HG03457 (cell line): ENCODE measurements around the gene SUDS3.

ENCODE experiments used
- ATAC-seq: cut with Tn5 transposase; IDR thresholded peaks from one replicate; pipeline ENCODE4 v1.9.1; 2021; ENCODE audit warnings: moderate number of reproducible peaks; ENCODE audit not compliant: unreplicated experiment

Gene SUDS3

DNA sequence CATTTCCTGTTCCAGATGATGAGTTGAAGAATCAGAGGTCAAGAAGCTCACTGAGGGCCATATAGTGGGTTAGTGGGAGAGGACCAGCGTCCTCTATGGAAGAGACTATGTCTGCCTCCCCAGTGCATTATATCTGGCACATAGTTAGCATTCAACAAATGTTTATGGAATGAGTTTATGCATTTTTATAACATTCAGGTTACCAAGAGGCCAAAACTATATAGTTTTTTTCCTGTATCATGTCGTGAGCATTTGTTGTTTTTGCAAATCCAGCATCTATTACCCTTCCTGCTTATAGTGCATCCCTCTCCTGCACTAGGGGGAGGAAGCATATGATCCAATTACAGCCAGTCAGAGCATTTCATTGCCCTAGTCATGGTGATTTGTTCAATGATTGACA, 60.6 kb downstream of the SUDS3 start:
- ATAC-seq: no peak

DNA sequence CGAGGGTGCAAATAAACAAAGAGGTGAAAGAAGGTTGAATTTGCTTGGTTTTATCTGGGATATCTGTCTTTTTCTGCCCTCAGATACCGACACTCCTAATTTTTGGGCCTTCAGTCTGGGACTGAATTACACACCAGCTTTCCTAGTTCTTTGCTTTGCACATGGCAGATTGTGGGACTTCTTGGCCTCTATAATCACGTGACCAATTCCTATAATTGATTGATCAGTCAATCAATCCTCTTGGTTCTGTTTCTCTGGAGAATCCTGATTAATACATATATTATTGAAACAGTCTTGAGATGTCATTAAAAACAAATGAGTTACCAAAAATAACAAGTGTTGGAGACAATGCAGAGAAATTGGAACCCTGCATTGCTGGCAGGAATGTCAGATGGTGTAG, 62.7 kb downstream of the SUDS3 start:
- ATAC-seq: no peak

DNA sequence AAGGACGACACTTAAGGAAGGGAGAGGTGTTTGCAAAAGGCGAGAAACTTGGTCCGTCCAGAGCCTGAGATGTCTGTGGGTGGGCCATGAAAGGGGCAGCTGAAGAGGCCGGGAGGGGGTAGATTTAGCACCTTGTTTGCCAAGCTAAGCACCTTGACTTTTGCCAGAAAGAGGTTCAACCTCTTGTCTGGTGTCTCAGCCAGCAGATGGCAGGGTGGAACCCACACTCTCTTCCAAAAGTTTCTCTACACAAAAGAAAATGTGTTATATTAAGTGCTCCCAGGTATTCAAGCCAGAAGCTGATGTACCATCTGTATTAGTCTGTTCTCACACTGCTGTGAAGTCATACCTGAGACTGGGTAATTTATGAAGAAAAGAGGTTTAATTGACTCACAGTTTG, 69.9 kb downstream of the SUDS3 start:
- ATAC-seq: no peak

DNA sequence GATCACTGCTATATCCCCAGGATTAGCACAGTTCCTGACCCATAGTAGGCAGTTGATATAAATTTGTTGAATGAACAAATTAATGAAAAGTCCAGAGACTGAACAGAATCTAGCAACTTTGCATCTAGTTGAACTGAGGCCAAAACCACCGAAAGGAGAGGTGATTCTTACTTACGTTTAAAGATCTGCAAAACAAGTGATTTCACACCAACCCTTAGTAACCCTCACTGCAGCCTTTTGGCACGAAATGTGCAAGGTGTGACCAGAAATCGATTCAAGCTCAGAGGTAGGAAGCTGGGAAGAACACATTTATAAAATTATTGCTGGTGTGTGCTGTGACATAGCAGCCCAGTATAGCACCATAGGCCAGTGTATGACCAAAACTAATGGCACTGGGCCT, 70.8 kb downstream of the SUDS3 start:
- ATAC-seq: no peak

DNA sequence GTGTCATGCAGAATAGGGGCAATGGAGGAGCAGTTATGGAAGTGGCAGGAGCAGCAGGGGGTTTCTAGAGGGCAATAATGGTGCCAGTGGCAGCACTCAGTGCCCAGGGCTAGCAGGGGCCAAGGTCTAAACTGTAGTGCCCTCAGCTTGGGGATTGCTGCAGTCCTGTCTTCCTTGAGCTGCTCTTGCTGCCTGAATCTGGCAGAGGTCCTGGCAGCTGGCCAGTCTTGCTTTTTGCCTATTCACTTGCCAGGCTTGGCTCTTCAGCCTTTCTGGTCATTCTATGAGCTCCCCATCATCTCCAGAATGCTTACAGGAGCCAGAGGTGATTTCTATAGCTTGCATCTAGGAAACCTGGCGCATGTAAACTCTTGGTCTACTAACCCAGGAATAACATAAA, 72.0 kb downstream of the SUDS3 start:
- ATAC-seq: no peak

DNA sequence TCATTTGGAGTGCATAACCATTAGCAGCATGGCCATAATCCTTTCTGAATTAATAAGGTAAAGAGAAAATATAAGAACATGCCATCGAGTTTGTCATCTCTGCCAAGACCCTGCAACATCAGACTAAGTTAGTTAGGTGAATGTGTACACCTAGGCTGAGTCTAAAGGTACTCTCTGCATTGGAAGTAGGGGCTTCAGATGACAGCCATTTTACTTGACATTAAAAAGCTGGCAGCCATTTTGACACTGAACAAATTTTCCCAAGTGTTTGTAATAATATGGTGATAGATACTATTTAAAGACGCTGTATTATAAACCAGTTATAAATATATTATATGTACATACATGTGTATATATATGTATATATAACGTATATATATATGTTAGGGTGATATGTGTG, 79.0 kb downstream of the SUDS3 start:
- no peak for ATAC-seq

DNA sequence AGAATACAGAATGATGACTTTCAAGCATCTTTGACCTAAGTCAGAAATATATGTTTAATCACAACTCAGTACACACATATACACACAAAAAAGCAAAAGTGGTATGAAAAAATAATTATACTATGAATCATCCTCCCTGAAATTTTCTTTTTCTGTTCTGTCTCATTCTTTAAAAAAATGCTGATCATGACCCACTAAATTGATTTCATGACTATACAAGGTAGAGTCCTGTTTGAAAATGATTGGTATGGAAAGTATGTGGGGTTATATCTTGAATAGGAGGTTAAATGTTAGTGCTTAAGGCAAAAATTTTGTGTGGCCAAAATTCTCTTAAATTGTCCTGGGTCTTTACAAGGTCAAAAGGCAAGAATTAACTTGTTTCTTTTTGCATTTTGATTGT, 80.4 kb downstream of the SUDS3 start:
- no peak for ATAC-seq

DNA sequence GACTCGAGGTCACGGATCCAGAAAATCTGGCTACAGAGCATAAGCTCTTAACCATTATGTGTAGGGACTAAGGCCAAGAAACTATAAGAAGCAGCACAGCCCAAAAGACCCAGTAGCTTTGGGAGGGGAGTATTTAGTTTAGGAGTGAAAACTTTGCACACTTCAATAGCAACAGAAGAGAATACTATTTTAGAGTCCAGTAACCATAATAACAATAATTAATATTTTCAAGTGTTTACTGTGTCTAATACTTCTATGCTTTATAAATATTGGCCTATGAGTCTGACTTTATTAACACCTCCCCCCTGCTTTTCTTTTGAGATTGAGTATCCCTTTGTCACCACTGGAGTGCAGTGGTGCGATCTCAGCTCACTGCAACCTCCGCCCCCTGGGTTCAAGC, 82.8 kb downstream of the SUDS3 start:
- ATAC-seq: no peak

DNA sequence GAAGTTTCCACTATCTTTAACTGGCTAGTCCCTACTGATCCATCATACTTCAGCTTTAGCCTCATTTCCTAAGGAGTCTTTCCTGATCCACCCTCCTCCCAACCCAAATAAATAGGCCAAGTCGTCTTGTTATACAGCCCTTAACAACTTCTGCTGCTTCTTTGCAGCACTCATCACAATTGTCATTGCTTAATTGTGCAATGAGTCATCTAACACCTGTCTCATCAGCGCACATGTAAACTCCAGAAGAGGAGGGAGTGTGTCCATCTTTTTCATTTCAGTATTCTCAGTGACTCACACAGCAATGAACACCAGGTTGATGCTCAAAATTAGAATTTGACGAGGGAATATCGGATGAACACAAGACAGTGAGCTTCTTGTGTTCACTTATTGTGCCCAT, 87.3 kb downstream of the SUDS3 start:
- ATAC-seq: no peak

DNA sequence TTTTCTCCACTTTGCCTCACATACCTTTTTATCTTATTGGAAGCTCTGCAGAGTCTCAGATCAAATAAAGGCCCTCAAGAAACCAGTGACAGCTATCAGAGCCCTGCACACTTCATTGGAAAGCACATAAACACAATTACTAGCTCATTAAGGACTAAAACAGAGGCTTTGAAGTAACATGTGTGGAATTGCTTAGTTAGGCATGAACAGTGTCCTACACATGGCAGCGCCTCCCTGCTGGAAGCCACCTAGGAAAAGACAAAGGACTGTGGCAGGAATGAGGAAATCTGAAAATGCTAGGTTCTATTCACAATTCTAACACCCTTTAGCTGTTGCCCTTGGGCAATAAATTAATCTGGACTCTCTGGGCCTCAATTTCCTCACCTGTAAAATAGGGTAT, 89.4 kb downstream of the SUDS3 start:
- ATAC-seq: no peak
